Measurements from ENCODE around the gene MC1R. TPM values are rescaled to one million over a fixed set of nuclear protein-coding genes. Genes with fewer than 3 reads are reported as not detected.

Gene MC1R
- total RNA-seq, 1 experiment from 2014 or later, result 34.3 TPM

- H3K79me2 ChIP-seq (ENCODE audit: low read depth), result peaks cover 68% of the 10 kb centered on the region
- TF ChIP-seq, protein P1, sequence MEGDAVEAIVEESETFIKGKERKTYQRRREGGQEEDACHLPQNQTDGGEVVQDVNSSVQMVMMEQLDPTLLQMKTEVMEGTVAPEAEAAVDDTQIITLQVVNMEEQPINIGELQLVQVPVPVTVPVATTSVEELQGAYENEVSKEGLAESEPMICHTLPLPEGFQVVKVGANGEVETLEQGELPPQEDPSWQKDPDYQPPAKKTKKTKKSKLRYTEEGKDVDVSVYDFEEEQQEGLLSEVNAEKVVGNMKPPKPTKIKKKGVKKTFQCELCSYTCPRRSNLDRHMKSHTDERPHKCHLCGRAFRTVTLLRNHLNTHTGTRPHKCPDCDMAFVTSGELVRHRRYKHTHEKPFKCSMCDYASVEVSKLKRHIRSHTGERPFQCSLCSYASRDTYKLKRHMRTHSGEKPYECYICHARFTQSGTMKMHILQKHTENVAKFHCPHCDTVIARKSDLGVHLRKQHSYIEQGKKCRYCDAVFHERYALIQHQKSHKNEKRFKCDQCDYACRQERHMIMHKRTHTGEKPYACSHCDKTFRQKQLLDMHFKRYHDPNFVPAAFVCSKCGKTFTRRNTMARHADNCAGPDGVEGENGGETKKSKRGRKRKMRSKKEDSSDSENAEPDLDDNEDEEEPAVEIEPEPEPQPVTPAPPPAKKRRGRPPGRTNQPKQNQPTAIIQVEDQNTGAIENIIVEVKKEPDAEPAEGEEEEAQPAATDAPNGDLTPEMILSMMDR (conservative IDR thresholded peaks at IDR 0.05), result no peak
- TF ChIP-seq EZH2 (IDR thresholded peaks at IDR 0.05; ENCODE audit: low read depth), result no peak
- H3K27ac ChIP-seq, result no peak overlapping the region
- no peaks in the 10 kb centered on the region for H3K27me3 ChIP-seq (ENCODE audit: insufficient read depth, low read depth)
- intact Hi-C loops (cut with micrococcal nuclease; ENCODE audit: unreplicated experiment), result no loop called here
- no peak overlapping the region for H3K4me3 ChIP-seq
- POLR2A ChIA-PET (ENCODE audit: unreplicated experiment), result no interaction called here
- DNase-seq, result no peak
- peaks cover 9% of the 10 kb centered on the region; the same call in 1 of the 2 replicates for H3F3A ChIP-seq (ENCODE audit: insufficient read depth, low read depth)
- H4K20me1 ChIP-seq (ENCODE audit: insufficient read depth), result peaks cover 69% of the 10 kb centered on the region
- H2AFZ ChIP-seq, result no peak overlapping the region
- no TSS peak for BruUV-seq (replicated peaks)
- H3K4me1 ChIP-seq (replicated peaks; ENCODE audit: insufficient read depth), result no peaks in the 10 kb centered on the region
- CTCF ChIA-PET, result interaction anchor here (0.8 kb wide), 1 partner anchor 30 kb away, joined by 3 read pairs; no protein-coding TSS in a partner anchor
- no peak overlapping the region for H3K4me2 ChIP-seq
- no peaks in the 10 kb centered on the region for H3K9me3 ChIP-seq (ENCODE audit: insufficient read depth, low read depth)
- peaks cover 46% of the 10 kb centered on the region for H3K36me3 ChIP-seq (ENCODE audit: low read depth)
- no peaks in the 10 kb centered on the region for H3K9me2 ChIP-seq (ENCODE audit: insufficient read depth)
Observed at GRCh38 chr16:89880477-89881367, 37.9 kb upstream of the MC1R start.

DNA sequence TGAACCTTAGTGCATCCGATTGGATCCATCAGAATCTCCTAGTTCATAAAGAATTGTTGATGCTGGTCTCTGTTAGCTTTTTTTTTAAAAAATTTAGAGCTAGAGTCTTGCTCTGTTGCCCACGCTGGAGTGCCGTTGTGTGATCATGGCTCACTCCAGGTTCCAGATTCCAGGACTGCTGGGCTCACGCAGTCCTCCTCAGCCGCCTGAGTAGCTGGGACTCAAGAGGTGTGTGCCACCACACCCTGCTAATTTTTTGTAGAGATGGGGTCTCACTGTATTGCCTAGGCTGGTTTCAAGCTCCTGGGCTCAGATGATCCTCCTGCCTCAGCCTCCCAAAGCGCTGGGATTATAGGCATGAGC is 37.3 kb upstream of the MC1R start:
- CTCF ChIA-PET, result interaction anchor here (0.8 kb wide), 1 partner anchor 29 kb away, joined by 3 read pairs; no protein-coding TSS in a partner anchor
- POLR2A ChIA-PET (ENCODE audit: unreplicated experiment), result interaction anchor here (0.7 kb wide), 1 partner anchor 211 kb away, joined by 9 read pairs; no protein-coding TSS in a partner anchor

DNA sequence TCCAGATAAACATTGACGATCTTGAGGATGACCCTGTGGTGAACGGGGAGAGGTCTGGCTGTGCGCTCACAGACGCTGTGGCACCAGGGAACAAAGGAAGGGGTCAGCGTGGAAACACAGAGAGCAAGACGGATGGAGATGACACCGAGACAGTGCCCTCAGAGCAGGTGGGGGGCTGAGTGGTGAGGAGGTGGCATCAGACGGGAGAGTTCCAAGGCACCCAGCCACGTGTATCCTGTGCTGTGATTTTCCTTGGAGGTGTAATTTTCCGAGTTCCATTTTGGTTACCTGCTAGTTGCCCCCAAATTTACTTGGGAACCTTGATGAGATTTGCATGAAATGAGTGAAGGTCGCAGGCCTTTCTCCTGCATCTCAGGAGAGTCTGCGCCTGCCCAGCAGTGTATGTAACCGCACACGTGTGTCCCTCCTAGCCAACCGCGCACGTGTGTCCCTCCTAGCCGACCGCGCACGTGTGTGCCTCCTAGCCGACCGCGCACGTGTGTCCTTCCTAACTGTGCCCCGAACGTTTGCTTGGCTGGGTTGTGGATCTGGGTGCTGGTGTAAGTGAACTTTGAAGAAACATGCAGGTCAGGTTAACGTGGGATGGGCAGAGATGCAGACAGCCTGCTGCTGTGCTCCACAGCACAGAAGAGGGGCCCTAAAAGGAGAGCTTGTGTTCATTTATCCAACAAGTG is 35.2 kb upstream of the MC1R start:
- TF ChIP-seq, protein P1 (conservative IDR thresholded peaks at IDR 0.05), result no peak
- TF ChIP-seq EZH2 (IDR thresholded peaks at IDR 0.05; ENCODE audit: low read depth), result no peak
- Histone ChIP-seq H3K4me2 (no peak overlapping the region), H3K79me2 (ENCODE audit: low read depth) (peaks cover 40% of the 10 kb centered on the region), H4K20me1 (ENCODE audit: insufficient read depth) (peaks cover 47% of the 10 kb centered on the region), H3K9me2 (ENCODE audit: insufficient read depth) (no peaks in the 10 kb centered on the region), H3K27me3 (ENCODE audit: insufficient read depth, low read depth) (no peaks in the 10 kb centered on the region), H3K9me3 (ENCODE audit: insufficient read depth, low read depth) (no peaks in the 10 kb centered on the region), H3K36me3 (ENCODE audit: low read depth) (peaks cover 27% of the 10 kb centered on the region), H2AFZ (no peak overlapping the region), H3K27ac (no peak overlapping the region), H3F3A (ENCODE audit: insufficient read depth, low read depth) (no peaks in the 10 kb centered on the region), H3K4me3 (no peak overlapping the region), H3K4me1 (replicated peaks; ENCODE audit: insufficient read depth) (no peaks in the 10 kb centered on the region)
- intact Hi-C loops (cut with micrococcal nuclease; ENCODE audit: unreplicated experiment), result no loop called here
- ChIA-PET POLR2A (ENCODE audit: unreplicated experiment) (no interaction called here), CTCF (interaction anchor here (0.6 kb wide), 1 partner anchor 10 kb away, joined by 6 read pairs; the partner anchor contains the start of gene TCF25)
- DNase-seq, result no peak
- no TSS peak for BruUV-seq (replicated peaks)

More for the DNA sequence above, 37.3 kb upstream of the MC1R start:
- Histone ChIP-seq H2AFZ (no peak overlapping the region), H3K4me3 (no peak overlapping the region), H4K20me1 (ENCODE audit: insufficient read depth) (peaks cover 62% of the 10 kb centered on the region), H3F3A (ENCODE audit: insufficient read depth, low read depth) (peaks cover 9% of the 10 kb centered on the region; the same call in 1 of the 2 replicates), H3K36me3 (ENCODE audit: low read depth) (peaks cover 39% of the 10 kb centered on the region), H3K27ac (no peak overlapping the region), H3K4me1 (replicated peaks; ENCODE audit: insufficient read depth) (no peaks in the 10 kb centered on the region), H3K4me2 (no peak overlapping the region), H3K9me3 (ENCODE audit: insufficient read depth, low read depth) (no peaks in the 10 kb centered on the region), H3K9me2 (ENCODE audit: insufficient read depth) (no peaks in the 10 kb centered on the region), H3K79me2 (ENCODE audit: low read depth) (peaks cover 62% of the 10 kb centered on the region), H3K27me3 (ENCODE audit: insufficient read depth, low read depth) (no peaks in the 10 kb centered on the region)
- TF ChIP-seq EZH2 (IDR thresholded peaks at IDR 0.05; ENCODE audit: low read depth), result no peak
- TF ChIP-seq, protein P1 (conservative IDR thresholded peaks at IDR 0.05), result no peak
- BruUV-seq (replicated peaks), result no TSS peak
- intact Hi-C loops (cut with micrococcal nuclease; ENCODE audit: unreplicated experiment), result no loop called here
- DNase-seq, result no peak
